LHCN-M2 (cell line): ENCODE results near the gene FZD7. TPM values are rescaled to one million over a fixed set of nuclear protein-coding genes. Genes with fewer than 3 reads are reported as not detected.

Source experiments
- DNase-seq: peaks from one replicate; pipeline ENCODE4 v3.0.0-alpha.2; 2012; ENCODE audit warnings: low read depth
- total RNA-seq: library from RNA; depleted of rRNA; stranded (reverse); fragments of >200 nt; gene quantifications from 2 replicates; pipeline ENCODE4 v1.2.3, GENCODE V29; 2014

FZD7 gene
- total RNA-seq, 1 experiment from 2014 or later = 14.5 TPM

DNA sequence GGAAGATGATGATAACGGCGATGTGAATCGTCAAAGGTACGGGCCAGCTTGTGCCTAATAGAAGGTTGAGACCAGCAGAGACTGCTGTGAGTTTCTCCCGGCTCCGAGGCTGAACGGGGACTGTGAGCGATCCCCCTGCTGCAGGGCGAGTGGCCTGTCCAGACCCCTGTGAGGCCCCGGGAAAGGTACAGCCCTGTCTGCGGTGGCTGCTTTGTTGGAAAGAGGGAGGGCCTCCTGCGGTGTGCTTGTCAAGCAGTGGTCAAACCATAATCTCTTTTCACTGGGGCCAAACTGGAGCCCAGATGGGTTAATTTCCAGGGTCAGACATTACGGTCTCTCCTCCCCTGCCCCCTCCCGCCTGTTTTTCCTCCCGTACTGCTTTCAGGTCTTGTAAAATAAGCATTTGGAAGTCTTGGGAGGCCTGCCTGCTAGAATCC lies 3.0 kb downstream of the FZD7 start:
- DNase-seq = no peak

DNA sequence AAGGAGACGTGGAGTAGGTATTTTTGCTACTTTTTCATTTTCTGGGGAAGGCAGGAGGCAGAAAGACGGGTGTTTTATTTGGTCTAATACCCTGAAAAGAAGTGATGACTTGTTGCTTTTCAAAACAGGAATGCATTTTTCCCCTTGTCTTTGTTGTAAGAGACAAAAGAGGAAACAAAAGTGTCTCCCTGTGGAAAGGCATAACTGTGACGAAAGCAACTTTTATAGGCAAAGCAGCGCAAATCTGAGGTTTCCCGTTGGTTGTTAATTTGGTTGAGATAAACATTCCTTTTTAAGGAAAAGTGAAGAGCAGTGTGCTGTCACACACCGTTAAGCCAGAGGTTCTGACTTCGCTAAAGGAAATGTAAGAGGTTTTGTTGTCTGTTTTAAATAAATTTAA lies 3.4 kb downstream of the FZD7 start:
- no peak for DNase-seq

DNA sequence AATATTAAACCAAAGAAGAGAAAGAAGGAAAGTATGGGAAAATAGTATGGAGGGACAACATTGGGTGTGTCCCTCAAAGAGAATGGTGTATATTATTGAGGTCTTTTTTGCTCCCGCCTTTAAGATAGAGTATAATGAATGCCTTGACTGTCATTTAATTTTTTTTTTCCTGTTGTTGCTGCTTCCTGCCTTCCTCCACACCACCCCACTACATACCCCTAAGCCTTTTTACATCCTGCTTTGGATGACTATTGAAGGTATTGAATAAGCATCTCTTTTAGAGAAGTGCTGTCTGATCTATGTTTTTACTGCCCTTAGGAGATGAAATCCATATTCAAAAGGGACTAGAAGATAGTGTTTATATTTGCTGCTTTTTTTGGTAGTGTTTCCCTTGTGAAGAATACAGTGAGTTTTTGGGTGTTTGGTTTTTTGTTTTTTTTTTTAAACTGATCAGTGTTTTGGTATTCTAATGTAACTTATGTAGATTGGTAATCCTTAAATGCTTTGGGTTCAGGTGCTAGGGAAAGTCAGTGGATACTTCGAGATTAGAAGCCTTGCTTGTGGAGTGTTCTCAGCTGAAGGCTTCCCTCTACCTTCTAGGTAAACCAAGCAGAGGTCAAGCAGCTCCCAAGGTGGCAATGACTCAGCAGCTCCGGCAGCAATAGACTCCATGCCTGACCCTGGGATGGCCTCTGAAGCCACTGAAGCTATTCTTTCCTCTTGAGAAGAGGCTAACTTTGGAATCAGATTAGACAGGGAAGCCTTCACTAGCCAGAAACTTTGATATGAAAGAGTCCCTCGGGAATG lies 5.0 kb downstream of the FZD7 start:
- peak; percentile 24 for DNase-seq

DNA sequence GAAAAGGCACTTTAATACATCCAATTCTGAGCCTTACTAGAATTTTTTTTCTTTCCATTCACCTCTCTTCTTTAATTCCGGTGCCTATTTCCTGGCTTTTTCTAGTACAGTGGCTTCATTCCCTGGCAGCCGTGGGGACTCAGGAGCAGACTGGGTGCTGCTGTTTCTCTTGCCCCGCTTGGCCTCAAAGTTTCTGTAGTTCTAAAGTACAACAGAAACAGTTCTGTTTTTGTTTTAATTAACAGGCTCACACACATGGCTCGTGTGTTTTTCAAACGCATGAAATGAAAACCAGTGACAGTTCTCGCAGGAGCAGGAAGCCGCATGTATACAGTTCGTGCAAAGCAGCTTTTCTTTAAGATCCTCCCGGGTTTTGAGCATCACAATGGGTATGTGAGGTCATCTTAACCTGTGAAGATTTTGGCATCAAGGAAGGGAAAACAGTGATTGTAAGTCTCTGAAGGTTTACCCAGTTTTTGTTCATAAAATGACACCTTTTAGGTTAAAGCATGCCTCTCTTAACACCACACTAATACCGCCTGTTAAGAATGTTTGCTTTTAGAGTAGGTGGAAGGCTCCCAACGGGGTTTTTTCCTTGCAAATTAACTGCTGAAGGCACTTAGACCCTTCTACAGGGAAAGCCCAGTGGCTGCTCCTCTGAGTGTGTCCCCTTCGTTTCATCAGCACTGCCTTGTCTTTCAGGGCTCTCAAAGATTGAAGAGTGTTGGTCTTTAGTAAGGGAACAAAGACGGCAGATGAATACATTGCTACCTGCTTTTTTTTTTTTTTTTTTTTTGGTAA lies 5.8 kb downstream of the FZD7 start:
- DNase-seq = no peak

DNA sequence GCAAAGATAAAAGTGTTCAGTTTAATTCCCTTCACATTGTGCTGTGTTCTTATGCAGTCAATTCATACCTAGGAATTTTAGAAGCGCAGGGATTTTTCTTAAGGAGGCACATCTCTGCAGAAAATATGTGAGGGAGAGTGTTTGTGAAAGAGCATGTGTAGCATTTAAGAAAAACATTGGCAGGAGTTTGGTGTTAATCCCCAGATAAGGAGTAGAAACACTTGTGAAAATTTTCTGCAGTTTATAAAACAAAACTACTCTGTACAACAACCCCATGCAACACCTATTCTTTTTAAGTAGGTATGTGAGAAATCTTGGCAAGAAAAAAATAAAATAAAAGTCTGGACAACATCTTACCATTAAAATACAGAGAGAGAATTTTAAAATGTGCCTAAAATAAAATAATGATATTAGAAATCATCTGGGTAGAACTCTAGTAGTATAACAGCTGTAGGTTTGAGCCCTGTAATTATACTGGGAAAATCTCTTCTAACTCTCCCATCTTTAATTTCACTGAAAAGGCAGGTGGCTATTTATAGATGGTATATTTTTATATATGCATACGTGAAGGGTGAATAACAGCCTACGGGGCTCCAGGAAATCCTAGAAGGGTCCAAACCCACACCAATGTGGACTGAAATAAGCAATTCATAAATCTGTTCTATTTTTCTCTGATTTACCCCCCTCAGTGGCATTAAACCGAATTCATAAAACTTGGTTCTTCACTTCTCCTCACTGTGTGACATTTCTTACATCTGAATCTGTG lies 6.6 kb downstream of the FZD7 start:
- no peak for DNase-seq

DNA sequence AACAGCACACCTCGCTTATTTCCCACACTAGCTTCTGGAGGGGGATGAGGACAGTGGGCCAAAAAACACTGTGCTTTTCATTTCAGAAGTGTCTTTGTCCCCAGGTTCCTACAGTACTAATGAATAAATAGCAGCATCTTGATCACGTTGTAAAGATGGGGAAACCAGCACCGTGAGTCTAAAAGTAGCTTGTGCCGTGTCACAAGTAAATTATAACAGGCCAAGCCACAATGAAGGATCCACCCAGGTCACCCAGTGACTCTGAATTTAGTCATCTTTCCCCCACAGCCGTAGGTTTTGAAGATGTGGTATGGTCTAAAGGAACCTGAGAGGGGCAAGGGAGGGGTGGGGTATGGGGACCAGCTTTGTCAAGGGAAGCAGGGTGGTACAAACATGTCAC lies 8.8 kb downstream of the FZD7 start:
- no peak for DNase-seq

DNA sequence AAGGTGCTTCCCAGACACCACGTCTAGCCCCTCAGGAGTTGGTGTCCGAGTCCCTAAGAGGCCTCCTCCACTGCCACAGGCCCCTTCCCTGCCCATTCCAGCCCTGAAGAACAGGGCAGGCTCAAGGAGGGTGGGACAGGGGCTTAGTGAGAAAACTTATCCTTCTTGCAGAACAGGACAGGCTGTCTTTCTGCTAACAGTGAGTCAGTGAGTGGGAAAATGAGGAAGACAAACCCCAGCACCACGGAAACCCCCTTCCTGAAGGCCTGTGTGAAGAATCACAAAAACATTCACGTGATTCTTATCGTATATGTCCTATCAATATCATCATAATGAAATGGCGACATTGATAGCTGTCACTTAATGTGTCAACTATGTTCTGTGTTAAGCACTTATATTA lies 9.8 kb downstream of the FZD7 start:
- no peak for DNase-seq

DNA sequence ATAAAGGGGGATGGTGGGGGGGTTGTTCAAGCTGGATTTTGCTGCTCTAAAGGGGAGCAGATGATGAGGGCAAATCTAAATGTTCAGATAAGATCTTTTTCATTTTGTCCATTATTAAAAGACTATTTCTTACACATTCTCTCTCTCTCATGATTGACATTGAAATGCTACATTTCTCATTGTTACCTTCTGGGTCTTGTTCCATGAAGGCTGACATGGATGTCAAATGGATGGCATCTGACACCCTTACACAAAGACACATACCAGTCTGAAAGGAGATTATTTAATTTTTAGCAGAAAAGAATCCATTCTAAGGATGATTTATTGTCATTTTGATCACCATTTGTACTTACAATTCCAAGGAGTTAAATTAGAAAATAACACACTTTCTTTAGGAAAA lies 11.1 kb downstream of the FZD7 start:
- no peak for DNase-seq

DNA sequence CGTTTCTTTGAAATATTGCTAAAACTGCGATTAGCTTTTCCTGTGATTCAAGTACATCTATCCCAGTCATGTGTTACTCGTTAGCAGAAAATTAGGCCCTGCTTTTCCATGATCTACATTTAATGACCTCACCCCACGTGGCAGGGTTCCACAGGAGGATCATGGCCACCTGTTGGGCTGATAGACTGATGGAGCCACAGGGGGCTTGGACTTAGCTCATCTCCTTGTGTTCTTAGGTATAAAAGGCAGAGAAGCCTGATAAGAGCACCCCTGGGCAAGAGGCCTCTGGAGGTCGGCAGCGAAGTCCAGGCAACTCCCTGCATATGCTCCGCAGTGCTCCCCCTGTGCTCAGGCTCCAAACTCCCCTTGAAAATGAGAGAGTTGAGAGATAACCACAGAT lies 12.9 kb downstream of the FZD7 start:
- no peak for DNase-seq

DNA sequence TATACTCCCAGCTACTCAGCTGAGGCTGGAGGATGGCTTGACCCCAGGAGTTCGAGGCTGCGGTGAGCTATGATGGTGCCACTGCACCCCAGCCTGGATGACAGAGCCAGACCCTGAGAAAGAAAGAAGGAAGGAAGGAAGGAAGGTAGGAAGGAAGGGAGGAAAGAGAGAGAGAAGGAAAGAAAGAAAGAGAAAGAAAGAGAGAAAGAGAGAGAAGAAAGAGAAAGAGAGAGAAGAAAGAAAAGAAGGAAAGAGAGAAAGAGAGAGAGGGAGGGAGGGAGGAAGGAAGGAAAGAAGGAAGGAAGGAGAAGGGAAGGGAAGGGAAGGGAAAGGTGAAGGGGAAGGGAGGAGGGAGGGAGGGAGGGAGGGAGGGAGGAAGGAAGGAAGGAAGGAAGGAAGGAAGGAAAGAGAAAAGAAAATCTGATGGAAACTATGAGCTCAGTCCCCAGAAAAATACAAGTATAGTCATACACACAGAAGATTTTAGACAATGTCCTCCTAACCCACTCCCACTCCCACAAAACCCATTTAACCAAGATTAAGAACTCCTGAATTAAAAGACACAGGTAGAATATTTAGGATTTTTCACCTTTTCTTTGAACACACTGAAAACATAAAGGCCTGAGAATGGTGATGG lies 15.6 kb downstream of the FZD7 start:
- no peak for DNase-seq

DNA sequence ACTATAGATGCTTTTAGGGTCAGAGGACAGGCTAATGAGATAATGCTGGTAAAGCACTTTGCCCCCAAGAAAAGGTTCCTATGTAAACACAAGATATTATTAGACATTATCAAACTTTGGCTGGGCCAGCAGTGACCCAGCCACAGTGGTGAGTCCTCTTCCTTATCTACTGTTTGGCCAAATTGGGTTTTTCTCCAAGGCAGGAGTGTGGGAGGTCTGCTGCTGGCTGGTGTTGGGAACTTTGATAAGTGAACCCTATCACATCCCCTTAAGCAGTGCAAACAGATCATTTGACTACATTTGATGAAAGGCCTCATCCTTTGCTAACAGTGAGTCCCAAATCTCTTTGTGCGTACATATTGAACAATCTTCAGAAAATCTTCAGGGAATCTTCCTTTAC lies 16.2 kb downstream of the FZD7 start:
- DNase-seq = no peak

DNA sequence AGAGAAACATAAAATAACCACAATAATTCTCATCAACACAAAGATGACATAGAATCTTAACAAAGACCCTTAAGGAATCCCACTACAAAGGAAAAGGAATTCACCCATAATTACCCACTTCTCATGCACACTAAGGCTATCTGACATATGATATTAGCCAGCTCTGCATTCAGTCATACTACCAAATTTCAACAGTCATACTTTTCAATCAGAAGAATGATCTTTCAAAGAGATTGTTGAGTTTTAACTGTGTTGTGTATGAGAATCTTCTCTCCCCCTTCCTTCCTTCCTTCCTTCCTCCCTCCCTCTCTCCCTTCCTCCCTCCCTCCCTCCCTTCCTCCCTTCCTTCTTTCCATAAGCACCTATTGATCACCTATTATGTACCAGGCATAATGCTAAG lies 17.0 kb downstream of the FZD7 start:
- no peak for DNase-seq

DNA sequence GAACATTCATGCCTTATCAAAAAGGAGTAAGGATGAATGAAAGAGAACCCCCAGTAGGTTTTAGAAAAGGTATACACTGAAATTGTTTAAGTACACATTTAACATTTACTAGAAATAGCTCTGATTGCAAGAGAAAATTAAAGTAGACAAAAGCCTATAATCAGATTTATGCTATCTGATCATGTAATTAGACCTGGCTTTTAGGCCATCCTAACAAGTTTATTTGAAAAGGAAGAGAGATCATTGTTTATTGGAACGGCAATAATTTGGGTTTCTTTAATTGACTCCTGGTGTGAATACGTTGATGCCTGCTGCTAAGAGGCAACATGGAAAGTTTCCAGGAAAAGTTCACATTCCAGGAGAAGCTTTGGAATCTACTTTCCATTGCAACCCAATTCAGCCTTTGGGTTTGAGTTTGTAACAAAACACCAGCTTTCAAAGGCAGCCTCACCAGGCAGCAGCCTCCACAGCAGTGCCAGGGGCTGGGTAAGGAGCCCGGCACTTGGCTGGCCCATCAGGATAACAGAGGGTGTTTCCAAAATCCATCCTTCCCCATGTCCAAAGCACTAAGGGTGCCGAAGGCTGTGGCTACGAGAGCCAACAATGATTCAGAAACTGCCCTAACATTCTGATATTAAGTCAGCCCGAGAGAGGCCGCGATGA lies 18.0 kb downstream of the FZD7 start:
- DNase-seq = no peak

DNA sequence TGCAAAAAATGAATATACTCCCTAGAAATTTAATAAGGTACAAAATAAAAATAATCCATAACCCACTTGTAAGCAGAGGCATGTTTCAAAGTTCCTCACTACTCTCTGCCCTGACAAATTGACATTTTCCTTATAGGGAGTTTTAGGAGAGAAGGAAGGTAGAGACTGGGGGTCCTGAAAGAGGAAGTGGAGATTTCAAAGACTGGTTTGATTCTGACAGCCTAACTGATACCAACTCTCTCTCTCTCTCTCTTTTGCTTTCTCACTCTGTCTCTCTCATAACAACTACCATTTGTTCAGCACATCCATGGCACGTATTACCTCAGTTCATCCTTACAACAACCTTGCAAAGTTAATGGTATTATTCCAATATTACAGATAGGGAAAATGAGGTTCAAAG lies 18.6 kb downstream of the FZD7 start:
- DNase-seq = no peak

DNA sequence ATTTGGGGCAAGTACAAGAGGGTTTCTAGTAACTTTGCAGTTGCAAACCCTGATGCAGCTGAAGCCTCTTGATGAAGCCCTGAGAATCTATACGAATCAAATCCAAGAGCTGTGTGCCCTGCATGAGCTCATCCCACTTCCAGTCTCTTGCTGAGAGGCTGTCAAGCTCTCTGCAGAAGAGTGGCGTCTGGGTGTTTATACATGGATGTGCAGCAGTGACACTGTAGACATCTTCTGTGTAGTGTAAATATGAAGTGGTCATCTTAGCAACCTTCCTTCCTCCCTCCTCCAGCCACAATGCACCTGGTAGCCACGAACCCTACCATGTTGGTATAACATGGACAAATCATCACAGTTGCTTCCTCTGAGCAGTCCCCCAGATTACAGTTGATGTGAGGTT lies 21.0 kb downstream of the FZD7 start:
- DNase-seq = no peak

DNA sequence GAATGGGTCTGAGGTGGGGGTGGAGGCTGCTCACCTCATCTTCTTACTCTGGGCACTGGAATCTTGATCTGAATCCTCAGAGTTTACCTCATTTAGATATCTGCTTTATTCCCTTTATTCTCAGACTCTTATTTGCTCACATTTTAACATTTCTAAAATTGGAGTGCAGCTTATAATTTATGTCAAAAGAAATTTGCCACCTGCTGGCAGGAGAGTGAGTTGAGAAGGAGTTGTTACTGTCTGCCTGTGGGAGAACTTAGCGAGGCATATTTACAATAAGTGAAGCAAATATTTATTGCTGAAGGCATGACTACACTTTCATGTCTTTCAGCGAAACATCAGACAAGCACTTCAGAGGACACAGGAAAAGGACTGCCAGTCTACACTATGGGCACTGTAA lies 23.0 kb downstream of the FZD7 start:
- no peak for DNase-seq

DNA sequence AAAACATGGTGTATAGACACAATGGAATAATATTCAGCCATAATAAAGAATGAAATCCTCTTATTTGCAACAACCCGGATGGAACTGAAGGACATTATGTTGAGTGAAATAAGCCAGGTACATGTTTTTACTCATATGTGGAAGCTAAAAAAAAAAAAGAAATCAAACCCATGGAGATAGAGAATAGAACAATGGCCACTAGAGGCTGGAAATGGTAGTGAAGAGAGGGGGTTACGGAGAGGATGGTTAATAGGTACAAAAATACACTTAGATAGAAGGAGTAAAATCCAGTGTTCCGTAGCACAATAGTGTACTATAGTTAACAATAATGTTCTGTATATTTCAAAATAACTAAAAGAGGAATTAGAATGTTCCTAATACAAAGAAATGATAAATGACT lies 26.6 kb downstream of the FZD7 start:
- no peak for DNase-seq

DNA sequence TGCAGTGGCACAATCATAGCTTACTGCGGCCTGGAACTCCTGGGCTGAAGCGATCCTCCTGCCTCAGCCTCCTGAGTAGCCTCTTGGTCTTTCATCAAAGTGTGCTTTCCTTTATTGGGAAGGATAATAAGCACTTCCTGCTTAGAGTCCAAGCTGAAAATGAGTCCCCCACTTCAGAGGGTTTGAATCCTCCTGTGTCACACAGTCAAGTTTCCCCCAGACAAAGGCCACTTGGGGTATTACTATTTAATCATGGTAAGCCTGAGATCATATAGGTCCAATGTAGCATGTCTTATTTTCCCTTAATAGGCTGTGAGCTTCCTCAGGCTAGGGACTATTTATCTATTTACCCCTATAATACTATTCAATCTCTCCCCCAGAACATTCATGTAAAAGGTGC lies 28.0 kb downstream of the FZD7 start:
- DNase-seq = no peak

DNA sequence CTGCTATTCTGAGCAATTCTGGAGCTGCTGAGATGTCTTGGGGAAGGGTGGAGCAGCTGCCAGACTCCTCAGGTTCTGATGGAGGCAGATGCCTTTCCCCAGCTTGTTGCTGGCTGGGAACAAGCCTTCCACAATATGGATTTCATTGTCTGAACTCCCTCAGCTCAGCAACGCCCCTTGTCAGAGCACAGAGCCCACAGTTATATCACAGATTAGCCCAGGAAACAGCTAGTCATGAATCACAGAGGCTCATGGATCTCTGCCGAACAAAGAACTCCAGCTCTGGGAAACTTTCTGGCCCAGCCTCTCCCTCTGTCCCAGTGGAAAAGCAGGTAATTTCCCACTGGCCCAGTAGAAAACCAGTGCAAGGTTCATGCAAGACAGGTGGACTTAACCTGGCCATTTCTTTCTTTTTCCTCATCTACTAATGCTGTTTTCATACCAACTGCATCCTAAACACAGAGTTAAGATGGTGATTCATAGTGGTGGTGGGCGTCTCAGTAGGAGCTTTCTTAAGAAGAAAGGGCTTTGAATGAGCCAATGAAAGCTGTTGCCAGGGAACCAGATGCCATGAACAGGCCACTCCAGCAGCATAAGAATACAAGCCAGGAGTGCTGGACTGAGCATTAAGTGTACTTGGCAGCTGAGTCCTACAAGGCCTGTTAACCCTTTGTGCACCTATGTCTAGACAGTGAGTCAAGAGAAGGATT lies 30.7 kb downstream of the FZD7 start:
- peak; percentile 76 for DNase-seq

DNA sequence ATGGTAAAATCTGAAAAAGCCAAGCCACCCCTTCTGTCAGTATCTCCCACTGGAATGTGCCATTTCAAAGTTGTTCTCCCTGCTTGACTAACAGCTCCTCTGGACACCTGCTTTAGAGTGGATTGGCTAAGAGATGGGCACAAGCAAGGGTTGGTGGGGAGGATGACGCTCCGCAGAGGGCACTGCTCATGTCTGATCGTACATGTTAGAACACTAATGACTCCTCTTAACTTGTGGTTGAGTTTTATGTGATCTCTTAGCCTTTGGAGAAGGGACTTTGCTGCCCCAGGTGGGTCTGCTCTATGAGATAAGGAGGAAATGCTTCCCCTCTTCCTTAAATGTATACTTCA lies 31.2 kb downstream of the FZD7 start:
- DNase-seq = no peak

DNA sequence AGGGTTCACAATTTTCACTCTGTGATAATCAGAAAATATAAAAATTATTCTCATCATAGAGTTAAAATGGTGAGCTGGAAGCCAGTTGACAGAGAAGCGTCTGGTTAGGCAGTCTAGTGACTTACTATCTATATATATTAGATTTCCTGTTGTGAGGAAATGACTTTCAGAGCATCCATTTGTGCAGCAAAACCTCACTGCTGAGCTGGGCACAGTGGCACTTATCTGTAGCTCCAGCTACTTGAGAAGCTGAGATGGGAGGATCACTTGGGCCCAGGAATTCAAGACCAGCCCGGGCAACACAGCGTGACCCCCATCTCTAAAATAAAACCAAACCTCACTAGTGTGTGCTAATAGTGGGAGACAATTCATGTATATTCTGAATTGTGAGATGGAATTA lies 32.2 kb downstream of the FZD7 start:
- DNase-seq = no peak
